Endothelial cell of umbilical vein (primary cell): ENCODE results near the gene PUS3. TPM values are rescaled to one million over a fixed set of nuclear protein-coding genes. Genes with fewer than 3 reads are reported as not detected.

Experiments
- BruUV-seq: library from RNA; stranded (reverse); fragments of 400-500 nt; replicated peaks from 2 replicates; lab custom pipeline; 2021; lab: Mats Ljungman, UMichigan
- CTCF ChIA-PET: fragments of 300-600, 350-600 bp; sonication (Branson Sonifier 250); formaldehyde crosslinking; loops from one replicate; lab custom pipeline; 2021; ENCODE audit warnings: antibody characterized with exemption, inconsistent platforms; lab: Charles Lee
- POLR2A ChIA-PET: fragments of 300-600, 350-600 bp; sonication (Branson Sonifier 250); formaldehyde crosslinking; loops from one replicate; lab custom pipeline; 2021; ENCODE audit warnings: antibody characterized with exemption, inconsistent platforms; lab: Charles Lee
- DNase-seq: peaks from one replicate; pipeline ENCODE4 v3.0.0-alpha.2; 2011; ENCODE audit warnings: low read depth, low spot score
- FAIRE-seq: peaks from 2 replicates; lab custom pipeline; 2011; peaks lifted over from hg19 to GRCh38; lab: Jason Lieb, UNC
- H2AFZ ChIP-seq: 2 replicates; pipeline ENCODE4 v1.6.0; 2012; ENCODE audit warnings: low read depth, low read length, control low read depth, inconsistent platforms
- H3K27ac ChIP-seq: 2 replicates; pipeline ENCODE4 v1.5.1; 2011; ENCODE audit warnings: low read depth, mild to moderate bottlenecking, control low read depth, low read length, moderate library complexity; ENCODE audit not compliant: insufficient read depth
- H3K27me3 ChIP-seq, 2 experiments: 2 replicates each; pipeline versions ENCODE4 v1.6.0 to v1.6.1; 2011; ENCODE audit warnings: low read length in 2 of 2, mixed read lengths in 1 of 2; ENCODE audit not compliant: control insufficient read depth in 2 of 2, insufficient read depth in 2 of 2
- H3K36me3 ChIP-seq, 2 experiments: 2 replicates in 1 of 2; 3 replicates in 1 of 2; pipeline ENCODE4 v1.5.1; 2011; ENCODE audit warnings: low read length in 2 of 2, mild to moderate bottlenecking in 1 of 2, moderate library complexity in 1 of 2; ENCODE audit not compliant: control insufficient read depth in 2 of 2, insufficient read depth in 2 of 2; ENCODE audit errors: extremely low read depth in 1 of 2
- H3K4me1 ChIP-seq: 3 replicates; pipeline ENCODE4 v1.5.1; 2011; ENCODE audit warnings: mild to moderate bottlenecking, low read length; ENCODE audit not compliant: control insufficient read depth, insufficient read depth; ENCODE audit errors: extremely low read depth
- H3K4me2 ChIP-seq: 2 replicates; pipeline ENCODE4 v1.6.1; 2011; ENCODE audit warnings: low read length, control low read depth, mixed read lengths; ENCODE audit not compliant: insufficient read depth
- H3K4me3 ChIP-seq, 3 experiments: fragments of 200-600 bp in 1 of 3; sonication (generic), shearing (Covaris generic) in 1 of 3; replicated peaks in 1 of 3; 2 replicates each; pipeline ENCODE4 v1.5.1; 2011 to 2016; ENCODE audit warnings: control low read depth in 3 of 3, low read length in 3 of 3, mild to moderate bottlenecking in 2 of 3, inconsistent platforms in 1 of 3, low read depth in 1 of 3, moderate library complexity in 1 of 3; ENCODE audit not compliant: insufficient read depth in 1 of 3
- H3K79me2 ChIP-seq: 2 replicates; pipeline ENCODE4 v1.6.0; 2012; ENCODE audit warnings: low read length, inconsistent platforms; ENCODE audit not compliant: control insufficient read depth, insufficient read depth
- H3K9ac ChIP-seq: replicated peaks from 2 replicates; pipeline ENCODE3; 2011; ENCODE audit warnings: low read length, control low read depth; ENCODE audit not compliant: insufficient read depth; ENCODE audit errors: extremely low read depth
- H3K9me1 ChIP-seq: replicated peaks from 3 replicates; pipeline ENCODE4 v1.6.0; 2011; ENCODE audit warnings: mild to moderate bottlenecking, low read length; ENCODE audit not compliant: control insufficient read depth, insufficient read depth; ENCODE audit errors: extremely low read depth
- H3K9me3 ChIP-seq: replicated peaks from 2 replicates; pipeline ENCODE4 v1.5.1; 2012; ENCODE audit warnings: low read length, inconsistent platforms; ENCODE audit not compliant: control insufficient read depth, insufficient read depth
- H4K20me1 ChIP-seq: replicated peaks from 2 replicates; pipeline ENCODE3; 2011; ENCODE audit warnings: mild to moderate bottlenecking, low read length; ENCODE audit not compliant: control insufficient read depth, insufficient read depth; ENCODE audit errors: extremely low read depth
- EZH2 ChIP-seq: IDR thresholded peaks from 2 replicates; pipeline ENCODE4 v1.6.1; 2012; ENCODE audit warnings: borderline replicate concordance, low read depth, mild to moderate bottlenecking, moderate library complexity, low read length, inconsistent platforms; ENCODE audit not compliant: severe bottlenecking
- FOS ChIP-seq: IDR thresholded peaks from 2 replicates; pipeline ENCODE4 v1.6.1; 2011; ENCODE audit warnings: mild to moderate bottlenecking, low read length, moderate library complexity, borderline replicate concordance; ENCODE audit not compliant: insufficient read depth
- GATA2 ChIP-seq: IDR thresholded peaks from 2 replicates; pipeline ENCODE4 v1.7.0; 2011; ENCODE audit warnings: low read depth, mild to moderate bottlenecking, moderate library complexity, mixed read lengths, low read length; ENCODE audit not compliant: insufficient read length, insufficient read depth
- JUN ChIP-seq: IDR thresholded peaks from 2 replicates; pipeline ENCODE4 v1.6.1; 2011; ENCODE audit warnings: borderline replicate concordance, low read depth; ENCODE audit not compliant: insufficient read length, insufficient read depth
- MAX ChIP-seq: IDR thresholded peaks from 2 replicates; pipeline ENCODE4 v1.6.1; 2011; ENCODE audit not compliant: insufficient read depth, insufficient read length
- MYC ChIP-seq: IDR thresholded peaks from one replicate; pipeline ENCODE4 v1.6.1; 2011; ENCODE audit warnings: mild to moderate bottlenecking, low read depth, low read length
- POLR2A ChIP-seq: IDR thresholded peaks from 2 replicates; pipeline ENCODE4 v1.6.1; 2012; ENCODE audit warnings: low read depth, mild to moderate bottlenecking, control low read depth, low read length
- POLR2AphosphoS5 ChIP-seq: IDR thresholded peaks from 2 replicates; pipeline ENCODE4 v1.6.1; 2012; ENCODE audit warnings: low read depth, mild to moderate bottlenecking, control low read depth, low read length, moderate library complexity; ENCODE audit not compliant: insufficient read depth
- dilution Hi-C: fragments of 300-500 bp; cut with MboI; formaldehyde crosslinking; loops from one replicate; pipeline ENCODE4 v1.15.0; 2019; ENCODE audit warnings: low sequenced_read_pairs; ENCODE audit not compliant: extremely low pct_ligation_motif_present
- intact Hi-C: fragments of 100-400 bp; cut with micrococcal nuclease; formaldehyde crosslinking; loops from one replicate; pipeline ENCODE4 v1.10.0; 2022
- polyA plus RNA-seq, 4 experiments: library from polyadenylated mRNA; depleted of rRNA in 3 of 4; stranded (reverse) in 3 of 4; unstranded in 1 of 4; fragments of >200 nt; gene quantifications; 2 replicates each; pipeline versions ENCODE4 v1.2.1 to v1.2.3, GENCODE V29; 2011 to 2012; ENCODE audit warnings: missing spikeins in 1 of 4
- total RNA-seq: library from RNA; stranded (reverse); gene quantifications from 2 replicates; pipeline ENCODE4 v1.2.3, GENCODE V29; 2021
- TF ChIP-seq, protein P1 (sequence below), 2 donors: IDR thresholded peaks; 1 replicate in 1 of 2; 2 replicates in 1 of 2; pipeline ENCODE4 v1.5.1; 2011; ENCODE audit warnings: low read length in 2 of 2, mild to moderate bottlenecking in 2 of 2, moderate library complexity in 2 of 2, control low read depth in 1 of 2, inconsistent platforms in 1 of 2, low read depth in 1 of 2; ENCODE audit not compliant: insufficient read depth in 1 of 2; ENCODE audit errors: extremely low read depth in 1 of 2

Gene PUS3
- total and polyA plus RNA-seq, 2 donors (not counting 3 experiments of a cell fraction or from before 2014, with no cell fraction given): 5.1 to 10.3 TPM

GRCh38 chr11:125952559-125952958, 49.6 kb upstream of the PUS3 start:
- H3K79me2 ChIP-seq: no peaks in the 10 kb centered on the region
- no peak overlapping the region for H3K27ac ChIP-seq
- intact Hi-C loops (no loop called here), dilution Hi-C loops (no loop called here)
- no peaks in the 10 kb centered on the region for H3K27me3 ChIP-seq
- H3K9me3 ChIP-seq: no peaks in the 10 kb centered on the region
- H3K9ac ChIP-seq: no peak overlapping the region
- TF ChIP-seq EZH2: no peak
- TF ChIP-seq, protein P1, sequence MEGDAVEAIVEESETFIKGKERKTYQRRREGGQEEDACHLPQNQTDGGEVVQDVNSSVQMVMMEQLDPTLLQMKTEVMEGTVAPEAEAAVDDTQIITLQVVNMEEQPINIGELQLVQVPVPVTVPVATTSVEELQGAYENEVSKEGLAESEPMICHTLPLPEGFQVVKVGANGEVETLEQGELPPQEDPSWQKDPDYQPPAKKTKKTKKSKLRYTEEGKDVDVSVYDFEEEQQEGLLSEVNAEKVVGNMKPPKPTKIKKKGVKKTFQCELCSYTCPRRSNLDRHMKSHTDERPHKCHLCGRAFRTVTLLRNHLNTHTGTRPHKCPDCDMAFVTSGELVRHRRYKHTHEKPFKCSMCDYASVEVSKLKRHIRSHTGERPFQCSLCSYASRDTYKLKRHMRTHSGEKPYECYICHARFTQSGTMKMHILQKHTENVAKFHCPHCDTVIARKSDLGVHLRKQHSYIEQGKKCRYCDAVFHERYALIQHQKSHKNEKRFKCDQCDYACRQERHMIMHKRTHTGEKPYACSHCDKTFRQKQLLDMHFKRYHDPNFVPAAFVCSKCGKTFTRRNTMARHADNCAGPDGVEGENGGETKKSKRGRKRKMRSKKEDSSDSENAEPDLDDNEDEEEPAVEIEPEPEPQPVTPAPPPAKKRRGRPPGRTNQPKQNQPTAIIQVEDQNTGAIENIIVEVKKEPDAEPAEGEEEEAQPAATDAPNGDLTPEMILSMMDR (IDR thresholded peaks at IDR 0.05; ENCODE audit: extremely low read depth in 1 of 2, insufficient read depth in 1 of 2, low read depth in 1 of 2, low read length in 2 of 2): no peak
- no peak for TF ChIP-seq FOS
- TF ChIP-seq POLR2A: no peak
- no peak for TF ChIP-seq MYC
- no peak for TF ChIP-seq GATA2
- TF ChIP-seq POLR2AphosphoS5: no peak
- no peak for TF ChIP-seq JUN
- no peak for TF ChIP-seq MAX
- CTCF ChIA-PET: interaction anchor here (0.9 kb wide), 1 partner anchor 10 kb away, joined by 4 read pairs; no protein-coding TSS in a partner anchor
- no peak overlapping the region for H3K4me2 ChIP-seq
- H3K36me3 ChIP-seq: no peaks in the 10 kb centered on the region
- no peaks in the 10 kb centered on the region for H3K4me1 ChIP-seq
- no peaks in the 10 kb centered on the region for H4K20me1 ChIP-seq
- POLR2A ChIA-PET: no interaction called here
- DNase-seq: no peak
- no peak overlapping the region for H2AFZ ChIP-seq
- BruUV-seq: no TSS peak
- no peak for FAIRE-seq
- H3K4me3 ChIP-seq: no peak overlapping the region
- no peaks in the 10 kb centered on the region for H3K9me1 ChIP-seq
